GM18861 (cell line): ENCODE data around the gene HMGCR.

Experiments used
- ATAC-seq: cut with Tn5 transposase; IDR thresholded peaks from one replicate; pipeline ENCODE4 v1.9.1; 2021; ENCODE audit not compliant: unreplicated experiment

HMGCR gene

GRCh38 chr5:75340714-75341478 lies 3.9 kb downstream of the HMGCR start:
- ATAC-seq = no peak

DNA sequence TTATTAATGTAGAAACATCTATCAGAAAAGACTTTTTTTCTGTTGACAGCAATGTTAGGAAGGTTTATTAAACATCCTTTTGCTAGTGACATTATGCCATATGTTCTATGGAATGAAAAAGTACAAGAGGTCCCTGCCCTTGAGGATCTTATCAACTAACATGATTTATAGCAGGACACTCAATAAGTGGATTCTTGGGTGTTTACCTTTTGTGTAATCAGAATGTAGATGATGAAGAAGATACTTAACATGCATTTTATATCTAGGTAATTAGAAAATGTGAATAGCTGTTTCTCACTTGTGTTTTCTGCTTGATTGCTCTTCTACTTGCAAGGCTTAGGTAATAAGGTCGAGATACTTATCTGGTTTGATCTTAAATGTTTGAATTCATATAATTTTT lies 4.9 kb downstream of the HMGCR start:
- no peak for ATAC-seq

GRCh38 chr5:75342836-75343235 lies 5.8 kb downstream of the HMGCR start:
- no peak for ATAC-seq

- ATAC-seq = no peak
Observed at GRCh38 chr5:75348241-75348640, 11.2 kb downstream of the HMGCR start.

- no peak for ATAC-seq
Observed at GRCh38 chr5:75349663-75350062, 12.6 kb downstream of the HMGCR start.

DNA sequence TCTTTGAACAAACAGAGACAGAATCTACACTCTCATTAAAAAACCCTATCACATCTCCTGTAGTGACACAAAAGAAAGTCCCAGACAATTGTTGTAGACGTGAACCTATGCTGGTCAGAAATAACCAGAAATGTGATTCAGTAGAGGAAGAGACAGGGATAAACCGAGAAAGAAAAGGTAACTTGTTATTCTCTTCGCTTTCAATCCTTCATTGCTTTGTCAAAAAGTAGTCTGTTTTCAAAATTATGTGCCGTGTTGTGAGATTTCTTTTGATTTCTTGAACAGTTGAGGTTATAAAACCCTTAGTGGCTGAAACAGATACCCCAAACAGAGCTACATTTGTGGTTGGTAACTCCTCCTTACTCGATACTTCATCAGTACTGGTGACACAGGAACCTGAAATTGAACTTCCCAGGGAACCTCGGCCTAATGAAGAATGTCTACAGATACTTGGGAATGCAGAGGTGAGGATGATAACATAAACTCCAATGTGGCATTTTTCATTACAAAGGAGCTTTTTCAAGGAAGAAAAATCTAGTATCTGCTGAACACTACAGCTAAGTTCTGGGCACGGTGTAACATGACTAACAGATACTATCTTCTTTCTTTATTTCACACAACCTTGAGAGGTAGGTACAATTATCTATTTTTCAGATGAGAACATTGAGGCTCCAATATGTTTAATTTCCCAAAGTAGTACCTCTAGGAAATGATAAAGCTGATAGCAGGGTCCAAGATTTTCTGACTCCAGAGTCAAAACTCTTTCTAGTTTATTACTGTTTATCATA lies 14.3 kb downstream of the HMGCR start:
- no peak for ATAC-seq

DNA sequence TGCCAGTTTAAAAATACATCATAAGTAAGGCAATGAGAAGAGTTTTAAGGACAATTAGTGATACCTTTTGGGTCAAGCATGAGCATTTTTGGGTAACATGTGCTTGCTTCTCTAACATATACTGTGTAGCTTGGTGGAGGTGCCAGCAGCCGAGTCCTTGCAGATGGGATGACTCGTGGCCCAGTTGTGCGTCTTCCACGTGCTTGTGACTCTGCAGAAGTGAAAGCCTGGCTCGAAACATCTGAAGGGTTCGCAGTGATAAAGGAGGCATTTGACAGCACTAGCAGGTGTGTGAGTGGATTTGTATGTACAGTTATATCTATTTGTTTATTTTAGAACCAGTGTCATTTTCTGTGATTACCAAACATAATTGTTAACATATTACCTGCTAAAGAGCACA lies 18.2 kb downstream of the HMGCR start:
- ATAC-seq = no peak

DNA sequence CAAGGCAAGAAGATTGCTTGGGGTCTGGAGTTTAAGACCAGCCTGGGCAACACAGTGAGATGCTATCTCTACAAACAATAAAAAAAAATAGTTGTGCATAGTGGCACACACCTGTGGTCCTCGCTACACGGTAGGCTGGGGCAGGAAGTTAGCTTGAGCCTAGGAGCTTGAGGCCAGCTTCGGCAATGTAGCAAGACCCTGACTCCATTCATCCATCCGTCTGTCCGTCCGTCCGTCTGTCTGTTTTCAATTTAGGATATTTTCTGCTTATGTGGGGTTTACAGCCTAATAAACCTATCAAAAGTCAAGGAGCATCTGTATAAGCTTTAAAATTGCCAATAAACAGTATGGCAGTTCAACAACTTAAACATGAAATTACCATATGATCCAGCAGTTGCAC lies 19.7 kb downstream of the HMGCR start:
- ATAC-seq = no peak

DNA sequence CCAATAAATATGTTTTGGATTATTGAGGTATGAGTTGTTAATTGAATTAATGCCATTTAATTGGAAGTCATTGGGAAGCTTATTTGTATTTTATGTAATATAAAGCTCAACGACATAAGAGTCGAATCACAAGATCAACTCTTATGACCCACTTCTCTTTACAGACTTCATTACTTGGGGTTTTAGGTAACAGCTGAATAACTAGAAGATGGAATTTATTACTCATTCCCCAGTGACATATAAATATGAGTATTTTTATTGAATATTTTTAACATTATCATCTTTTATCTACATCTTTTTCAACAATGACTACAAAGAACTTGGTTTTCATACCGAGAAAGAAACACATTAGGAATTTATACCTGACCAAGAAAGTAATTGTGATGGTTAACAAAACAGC lies 21.1 kb downstream of the HMGCR start:
- ATAC-seq = no peak

GRCh38 chr5:75361310-75361709 lies 24.3 kb downstream of the HMGCR start:
- ATAC-seq = no peak

DNA sequence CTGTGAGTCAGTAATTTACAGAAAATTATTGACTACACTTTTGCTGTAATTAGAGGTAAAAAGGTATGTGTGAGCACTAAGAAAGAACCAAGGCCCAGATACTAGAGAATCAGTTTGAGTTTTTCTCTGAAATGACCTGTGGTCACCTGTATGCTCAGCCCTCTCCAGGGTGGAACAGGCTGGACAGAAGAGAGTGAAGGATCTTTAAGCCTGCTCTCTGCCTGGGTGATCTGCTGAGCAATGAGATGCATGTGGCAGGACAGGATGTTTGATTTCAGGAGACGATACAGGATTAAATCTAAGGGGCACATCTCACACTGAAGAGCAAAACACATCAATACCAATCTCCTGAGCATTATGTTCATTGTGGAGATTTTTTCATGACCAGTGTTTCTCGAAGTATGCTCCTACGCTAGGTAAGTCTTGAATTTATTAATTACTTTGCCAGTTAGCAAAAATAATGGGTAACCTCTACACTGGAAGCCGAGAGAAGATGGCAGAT lies 25.5 kb downstream of the HMGCR start:
- ATAC-seq = no peak

- ATAC-seq = no peak
Observed at GRCh38 chr5:75363111-75363510, 26.1 kb downstream of the HMGCR start.

GRCh38 chr5:75363726-75364495 lies 26.9 kb downstream of the HMGCR start:
- no peak for ATAC-seq

DNA sequence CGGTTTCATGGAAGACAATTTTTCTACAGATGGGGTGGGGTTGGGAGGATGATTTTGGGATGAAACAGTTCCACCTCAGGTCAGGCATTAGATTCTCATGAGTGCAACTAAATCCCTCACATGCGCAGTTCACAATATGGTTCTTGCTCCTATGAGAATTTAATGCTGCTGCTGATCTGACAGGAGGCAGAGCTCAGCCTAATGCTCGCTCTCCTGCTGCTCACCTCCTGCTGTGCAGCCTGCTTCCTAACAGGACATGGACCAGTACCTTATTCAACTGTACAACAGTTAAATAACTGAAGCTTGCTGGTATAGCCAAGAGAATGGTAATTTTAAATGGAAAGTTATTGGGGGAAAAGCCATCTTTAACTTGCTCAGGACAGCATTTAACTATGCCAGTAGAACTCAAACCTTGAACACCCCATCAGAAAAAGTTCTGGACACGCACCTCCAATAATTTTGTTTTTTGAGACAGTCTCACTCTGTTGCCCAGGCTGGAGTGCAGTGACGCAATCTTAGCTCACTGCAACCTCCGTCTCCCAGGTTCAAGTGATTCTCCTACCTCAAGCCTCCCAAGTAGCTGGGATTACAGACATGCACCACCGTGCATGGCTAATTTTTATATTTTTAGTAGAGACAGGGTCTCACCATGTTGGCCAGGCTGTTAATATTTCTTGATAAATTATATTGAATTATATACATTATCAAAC lies 27.7 kb downstream of the HMGCR start:
- ATAC-seq = no peak

DNA sequence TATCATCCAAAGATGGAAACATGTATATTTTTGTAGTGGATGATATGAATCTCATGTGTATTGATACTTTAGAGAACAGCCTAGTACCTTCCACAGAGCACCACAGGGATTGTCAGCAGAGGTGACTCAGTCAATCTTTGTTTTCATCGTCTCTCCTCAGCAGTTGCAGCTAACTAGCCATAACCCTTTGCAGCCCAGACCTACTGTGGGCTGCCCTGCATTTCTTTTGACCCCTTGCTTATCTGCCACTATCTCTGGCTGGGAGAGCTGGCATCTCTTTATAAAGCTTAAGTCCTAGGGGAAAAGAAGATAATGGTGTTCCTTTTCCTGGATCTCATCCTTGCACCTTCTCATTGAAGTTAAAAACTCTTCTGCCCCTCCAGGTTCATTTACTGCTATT lies 28.7 kb downstream of the HMGCR start:
- no peak for ATAC-seq

- peak; percentile 48 for ATAC-seq
Observed at GRCh38 chr5:75366787-75367186, 29.8 kb downstream of the HMGCR start.

DNA sequence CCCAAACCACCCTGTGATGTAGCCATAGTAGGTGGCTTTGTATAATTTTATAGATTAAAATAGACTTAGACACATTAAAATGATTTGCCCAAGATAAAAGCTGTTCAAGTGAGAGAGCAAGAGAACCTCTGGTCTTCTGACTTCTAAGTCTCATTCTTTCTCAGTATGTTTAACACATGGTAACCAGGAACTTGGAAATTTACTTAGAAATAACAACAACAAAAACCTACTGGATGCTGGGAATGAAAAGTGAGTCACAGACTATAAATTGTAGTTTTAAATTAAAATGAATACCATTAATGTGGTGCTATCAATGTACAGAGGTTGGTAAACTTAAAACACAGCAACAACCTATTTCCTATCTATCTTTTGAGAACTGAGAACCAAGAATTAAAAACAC lies 30.4 kb downstream of the HMGCR start:
- ATAC-seq = no peak

DNA sequence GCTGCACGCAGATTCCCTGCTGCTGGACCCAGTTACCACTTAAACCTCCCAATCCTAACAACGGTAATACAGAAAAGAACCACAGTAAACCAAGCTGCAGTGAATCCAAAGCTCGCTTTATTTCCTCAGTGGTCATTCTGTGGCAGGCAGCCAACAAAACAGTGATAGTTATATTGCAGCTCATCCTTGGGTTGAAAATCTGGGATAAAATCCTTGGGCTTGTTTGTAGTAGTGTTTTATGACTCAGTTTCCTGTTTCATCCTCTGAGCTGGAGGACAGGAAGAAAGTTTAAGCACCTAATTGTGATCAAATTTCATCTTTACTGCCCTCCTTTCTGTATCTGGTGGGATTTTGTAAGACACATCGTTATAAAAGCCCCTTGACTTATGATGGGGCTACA lies 31.4 kb downstream of the HMGCR start:
- no peak for ATAC-seq

- ATAC-seq = no peak
Observed at GRCh38 chr5:75373862-75374261, 36.8 kb downstream of the HMGCR start.

GRCh38 chr5:75374394-75374814 lies 37.4 kb downstream of the HMGCR start:
- no peak for ATAC-seq

DNA sequence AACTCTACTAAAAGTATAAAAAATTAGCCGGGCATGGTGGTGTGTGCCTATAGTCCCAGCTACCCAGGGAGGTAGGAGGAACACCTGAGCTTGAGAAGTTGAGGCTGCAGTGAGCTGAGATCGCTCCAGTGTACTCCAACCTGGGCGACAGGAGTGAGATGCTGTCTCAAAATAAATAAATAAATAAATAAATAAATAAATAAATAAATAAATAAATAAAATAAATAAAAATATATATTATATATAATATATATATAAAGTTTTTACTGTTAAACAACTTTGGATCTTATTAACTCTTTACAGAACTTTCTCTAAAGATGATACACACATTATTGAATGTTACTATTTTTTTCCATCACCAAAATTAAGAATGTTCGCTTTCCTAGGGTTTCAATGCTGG lies 38.4 kb downstream of the HMGCR start:
- ATAC-seq = no peak
